ENCODE data around the gene SRPK2.

DNA sequence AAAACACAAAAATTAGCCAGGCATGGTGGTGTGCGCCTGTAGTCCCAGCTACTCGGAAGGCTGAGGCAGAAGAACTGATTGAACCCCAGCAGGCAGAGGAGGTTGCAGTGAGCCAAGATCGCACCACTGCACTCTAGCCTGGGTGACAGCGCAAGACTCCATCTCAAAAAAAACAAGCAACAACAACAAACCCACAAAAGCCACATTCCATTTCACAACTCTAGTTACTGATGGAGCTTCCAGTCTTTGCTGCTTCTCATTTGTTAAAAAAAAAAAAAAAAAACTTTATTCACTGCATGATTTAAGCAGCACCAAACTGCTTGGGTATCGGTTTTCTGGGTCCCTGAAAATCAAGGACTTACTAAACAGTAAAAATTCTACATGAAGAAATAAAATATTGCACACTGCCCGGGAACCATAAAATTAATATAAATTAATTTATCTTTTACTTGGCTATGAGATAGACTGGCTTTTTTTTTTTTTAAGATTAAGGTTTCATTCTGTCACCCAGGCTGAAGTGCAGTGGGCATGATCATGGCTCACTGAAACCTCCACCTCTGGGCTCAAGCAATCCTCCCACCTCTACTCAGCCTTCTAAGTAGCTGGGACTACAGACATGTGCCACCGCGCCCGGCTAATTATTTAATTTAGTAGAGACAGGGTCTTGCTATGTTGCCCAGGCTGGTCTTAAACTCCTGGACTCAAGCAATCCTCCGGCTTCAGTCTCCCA is 42.0 kb downstream of the SRPK2 start:
- TF ChIP-seq SMAD3 (CRISPR knock-in tag; IDR thresholded peaks at IDR 0.05) (no peak), ZFP36L1 (CRISPR knock-in tag; IDR thresholded peaks at IDR 0.05) (no peak), KDM4B (CRISPR knock-in tag; IDR thresholded peaks at IDR 0.05) (no peak), PHF8 (CRISPR knock-in tag; IDR thresholded peaks at IDR 0.05) (no peak)
- TF ChIP-seq, protein P1, sequence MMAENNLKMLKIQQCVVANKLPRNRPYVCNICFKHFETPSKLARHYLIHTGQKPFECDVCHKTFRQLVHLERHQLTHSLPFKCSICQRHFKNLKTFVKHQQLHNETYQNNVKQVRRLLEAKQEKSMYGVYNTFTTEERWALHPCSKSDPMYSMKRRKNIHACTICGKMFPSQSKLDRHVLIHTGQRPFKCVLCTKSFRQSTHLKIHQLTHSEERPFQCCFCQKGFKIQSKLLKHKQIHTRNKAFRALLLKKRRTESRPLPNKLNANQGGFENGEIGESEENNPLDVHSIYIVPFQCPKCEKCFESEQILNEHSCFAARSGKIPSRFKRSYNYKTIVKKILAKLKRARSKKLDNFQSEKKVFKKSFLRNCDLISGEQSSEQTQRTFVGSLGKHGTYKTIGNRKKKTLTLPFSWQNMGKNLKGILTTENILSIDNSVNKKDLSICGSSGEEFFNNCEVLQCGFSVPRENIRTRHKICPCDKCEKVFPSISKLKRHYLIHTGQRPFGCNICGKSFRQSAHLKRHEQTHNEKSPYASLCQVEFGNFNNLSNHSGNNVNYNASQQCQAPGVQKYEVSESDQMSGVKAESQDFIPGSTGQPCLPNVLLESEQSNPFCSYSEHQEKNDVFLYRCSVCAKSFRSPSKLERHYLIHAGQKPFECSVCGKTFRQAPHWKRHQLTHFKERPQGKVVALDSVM (CRISPR knock-in tag; IDR thresholded peaks at IDR 0.05), result no peak
- TF ChIP-seq, protein P2, sequence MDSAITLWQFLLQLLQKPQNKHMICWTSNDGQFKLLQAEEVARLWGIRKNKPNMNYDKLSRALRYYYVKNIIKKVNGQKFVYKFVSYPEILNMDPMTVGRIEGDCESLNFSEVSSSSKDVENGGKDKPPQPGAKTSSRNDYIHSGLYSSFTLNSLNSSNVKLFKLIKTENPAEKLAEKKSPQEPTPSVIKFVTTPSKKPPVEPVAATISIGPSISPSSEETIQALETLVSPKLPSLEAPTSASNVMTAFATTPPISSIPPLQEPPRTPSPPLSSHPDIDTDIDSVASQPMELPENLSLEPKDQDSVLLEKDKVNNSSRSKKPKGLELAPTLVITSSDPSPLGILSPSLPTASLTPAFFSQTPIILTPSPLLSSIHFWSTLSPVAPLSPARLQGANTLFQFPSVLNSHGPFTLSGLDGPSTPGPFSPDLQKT (CRISPR knock-in tag; IDR thresholded peaks at IDR 0.05; ENCODE audit: borderline replicate concordance), result no peak

All from HepG2 (cell line).